GM18517 (cell line): ENCODE measurements around the gene KCNIP2.

Experiments used
- ATAC-seq: cut with Tn5 transposase; IDR thresholded peaks from one replicate; pipeline ENCODE4 v1.9.1; 2021; ENCODE audit warnings: mild to moderate bottlenecking, moderate library complexity; ENCODE audit not compliant: unreplicated experiment

KCNIP2 gene

GRCh38 chr10:101856626-101857025, 13.0 kb upstream of the KCNIP2 start:
- no peak for ATAC-seq

GRCh38 chr10:101851411-101852116, 8.0 kb upstream of the KCNIP2 start:
- ATAC-seq, result no peak

DNA sequence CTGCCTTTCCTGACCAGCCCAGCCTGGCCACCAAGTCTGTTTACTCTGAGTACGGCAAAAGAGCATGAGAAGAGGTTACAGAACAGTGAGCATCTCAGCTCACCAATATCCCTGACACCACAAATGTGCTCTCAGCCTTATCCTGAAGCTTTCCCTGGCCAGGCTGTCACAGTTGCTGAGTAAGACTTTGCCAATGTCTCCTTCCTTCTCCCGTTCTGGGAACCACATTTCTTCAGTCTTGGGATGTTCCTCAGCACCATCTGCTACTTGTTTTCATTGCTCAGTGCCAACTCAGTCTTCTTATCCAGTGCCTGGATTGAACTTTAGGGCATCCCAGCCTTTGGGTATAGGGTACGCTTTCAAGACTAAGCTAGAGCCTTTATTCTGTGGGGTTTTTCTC, 7.1 kb upstream of the KCNIP2 start:
- no peak for ATAC-seq

DNA sequence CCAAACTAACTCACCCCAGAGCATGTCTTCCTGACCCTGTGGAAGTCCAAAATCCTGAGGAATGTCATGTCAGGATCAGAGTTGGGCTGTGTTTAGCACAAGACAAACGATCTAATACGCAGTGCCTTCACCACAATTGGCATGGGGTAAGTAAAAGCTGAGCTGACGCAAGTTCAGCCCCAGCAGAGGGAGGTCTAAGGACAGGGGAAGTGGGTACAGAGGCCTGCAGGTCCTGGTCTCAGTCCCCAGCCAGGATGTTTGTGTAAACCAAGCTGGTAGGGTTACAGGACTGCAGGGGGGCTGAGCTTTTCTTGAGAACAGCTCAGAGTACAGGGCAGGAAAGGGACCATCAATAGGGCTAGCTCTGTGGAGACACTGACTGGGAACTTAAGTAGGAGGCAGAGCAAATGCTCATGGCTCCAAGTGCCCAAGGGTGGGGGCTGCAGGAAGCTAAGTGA, 5.3 kb upstream of the KCNIP2 start:
- no peak for ATAC-seq

DNA sequence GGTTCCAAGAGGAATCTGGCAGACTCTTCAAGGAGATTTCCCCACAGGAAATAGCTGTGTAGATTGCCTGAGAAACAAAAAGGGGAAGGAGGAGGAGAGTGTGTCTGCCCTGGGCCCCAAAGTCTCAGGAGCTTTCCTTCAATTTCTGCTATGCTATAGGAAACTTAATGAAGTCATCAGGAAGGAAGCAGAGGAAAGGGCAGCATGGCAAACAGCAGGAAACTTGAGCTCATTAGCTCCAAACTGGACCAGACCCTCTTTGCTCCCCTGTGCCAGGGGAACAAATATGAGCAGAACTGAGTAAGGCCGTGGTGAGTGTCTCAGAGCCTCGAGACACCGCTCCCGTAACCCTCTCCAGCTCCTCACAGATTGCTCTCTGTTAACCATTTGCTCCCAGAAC, 4.8 kb upstream of the KCNIP2 start:
- ATAC-seq, result no peak

GRCh38 chr10:101845893-101846292, 2.3 kb upstream of the KCNIP2 start:
- no peak for ATAC-seq

GRCh38 chr10:101841826-101842225, 1.8 kb downstream of the KCNIP2 start:
- ATAC-seq, result no peak

DNA sequence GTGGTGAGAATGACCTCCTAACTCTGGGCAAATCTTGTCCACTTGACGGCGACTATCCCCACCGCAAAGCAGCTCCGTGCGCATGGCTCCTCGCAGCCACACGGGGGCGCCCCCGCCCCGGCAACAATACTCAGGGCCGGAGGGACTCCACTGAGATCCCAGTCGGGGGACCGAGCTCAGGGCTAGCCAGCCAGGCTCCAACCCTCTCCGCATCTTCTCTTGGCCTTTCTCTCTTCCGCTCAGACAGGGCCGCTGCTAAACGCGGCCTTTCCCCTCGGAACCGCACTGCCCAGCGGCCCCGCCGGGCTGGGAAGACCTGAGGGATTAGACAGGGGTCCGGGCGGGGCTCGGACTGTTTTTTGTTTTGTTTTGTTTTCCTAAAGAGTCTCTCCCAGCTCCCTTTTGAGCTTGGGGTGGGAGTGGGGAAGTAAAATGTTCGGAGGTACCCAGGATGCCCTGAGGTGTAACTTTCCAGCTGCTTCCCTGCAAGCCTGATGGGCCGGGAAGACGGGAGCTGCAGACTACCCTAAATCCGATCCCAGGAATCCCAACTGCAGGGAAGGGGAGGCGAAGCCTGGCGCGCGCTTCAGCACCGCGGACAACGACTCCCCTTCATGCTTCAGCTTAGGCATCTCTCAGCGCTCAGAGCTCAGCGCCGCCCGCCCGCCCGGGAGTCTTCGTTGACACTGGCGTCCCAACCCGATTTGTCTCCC, 2.7 kb downstream of the KCNIP2 start:
- peak; percentile 63 for ATAC-seq

DNA sequence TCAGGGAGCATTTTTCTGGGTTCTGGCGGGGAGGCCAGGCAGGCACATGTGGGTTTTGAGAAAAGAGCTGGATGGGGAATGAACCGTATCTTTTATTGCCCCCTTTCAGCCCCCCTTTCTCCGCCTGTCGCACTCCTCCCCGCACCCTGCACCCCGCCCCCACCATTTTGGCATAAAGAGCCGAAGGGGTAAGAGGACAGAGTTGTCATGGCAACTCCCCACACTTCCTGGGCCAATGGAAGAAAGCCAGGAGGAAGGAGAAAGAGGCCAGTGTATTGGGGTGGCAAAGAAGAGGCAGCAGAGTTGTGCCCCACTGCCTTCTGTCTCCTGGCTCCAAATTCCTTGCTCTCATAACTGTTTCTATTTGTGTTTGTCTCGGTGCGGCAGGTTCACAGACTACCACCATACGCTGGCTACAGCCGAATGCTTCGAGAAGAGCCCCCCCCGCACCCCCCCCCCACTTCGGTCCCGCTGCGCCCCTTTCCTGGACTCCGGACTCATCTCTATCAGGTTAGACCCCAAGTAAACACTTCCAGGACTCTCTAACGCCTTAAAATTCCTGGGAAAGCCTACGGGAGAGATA, 3.4 kb downstream of the KCNIP2 start:
- no peak for ATAC-seq

DNA sequence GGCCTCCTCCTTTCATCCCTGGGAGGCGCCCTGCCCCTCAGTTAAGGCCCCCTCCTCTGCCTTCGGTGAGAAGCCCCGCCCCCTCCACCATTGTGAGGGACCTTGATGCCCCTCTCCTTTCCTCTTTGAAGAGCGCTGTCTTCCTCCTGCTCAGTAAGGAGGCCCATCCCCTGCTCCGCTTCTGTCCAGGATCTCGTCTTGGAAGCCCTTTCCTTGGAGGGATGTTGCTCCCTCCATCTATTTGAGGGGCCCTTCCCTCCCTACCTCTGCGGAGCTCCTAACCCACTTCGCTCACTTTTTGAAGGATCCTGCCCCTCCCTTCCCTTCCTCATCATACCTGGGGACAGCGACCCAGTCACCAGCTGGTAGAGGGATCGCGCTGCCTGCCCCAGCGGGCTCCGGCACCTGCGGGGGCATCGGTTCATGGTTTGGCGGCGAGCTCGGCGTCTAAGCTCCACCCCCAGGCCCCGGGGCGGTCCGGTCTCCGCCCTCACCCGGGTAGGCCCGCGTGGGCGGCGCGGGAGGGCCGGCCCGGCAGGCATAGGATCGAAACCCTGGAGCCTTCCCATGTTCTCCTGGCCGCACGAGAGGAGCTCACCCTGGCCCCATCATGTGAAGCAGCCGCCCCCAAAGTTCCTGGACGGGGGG, 4.1 kb downstream of the KCNIP2 start:
- no peak for ATAC-seq

DNA sequence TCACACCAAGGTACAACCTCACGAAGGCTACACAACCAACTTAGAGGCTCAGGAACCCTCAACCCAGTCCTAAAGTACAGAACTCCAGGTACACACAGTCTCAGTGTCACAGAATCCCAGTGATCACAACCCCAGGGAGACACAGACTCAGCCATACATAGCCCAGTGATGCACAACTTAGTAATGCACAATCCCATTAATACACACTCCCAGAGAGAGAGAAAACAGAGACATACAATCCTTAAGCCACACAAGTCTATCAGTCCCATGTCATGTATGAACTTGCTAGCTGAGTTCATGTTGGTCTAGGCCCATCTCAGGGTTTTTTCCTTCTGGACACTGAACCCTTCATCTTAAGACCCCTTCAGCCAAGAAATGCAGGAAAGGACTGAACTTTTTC, 4.6 kb downstream of the KCNIP2 start:
- ATAC-seq, result no peak

GRCh38 chr10:101838416-101838970, 5.1 kb downstream of the KCNIP2 start:
- ATAC-seq, result no peak

- no peak for ATAC-seq
Observed at GRCh38 chr10:101837748-101838147, 5.9 kb downstream of the KCNIP2 start.

DNA sequence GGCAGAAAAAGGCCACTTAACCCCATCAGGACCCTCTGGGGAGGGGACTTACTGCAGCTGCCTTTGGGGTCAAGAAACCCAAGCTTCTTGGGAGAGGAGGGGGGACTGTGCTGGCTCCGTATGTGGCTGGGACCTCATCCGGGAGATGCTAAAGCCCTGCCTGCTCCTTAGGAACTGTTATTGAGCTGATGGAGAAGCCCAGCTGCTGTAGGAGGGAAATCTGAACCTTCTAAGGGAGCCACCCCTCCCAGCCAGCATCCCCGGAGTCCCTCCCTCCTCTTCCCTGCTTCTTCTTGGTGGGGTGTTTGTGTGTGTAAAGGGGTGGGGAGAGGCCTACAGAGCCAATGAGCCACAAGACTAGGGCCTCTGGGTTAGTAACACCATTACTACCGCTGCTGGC, 8.2 kb downstream of the KCNIP2 start:
- no peak for ATAC-seq

GRCh38 chr10:101834341-101834740, 9.3 kb downstream of the KCNIP2 start:
- ATAC-seq, result no peak

- ATAC-seq, result no peak
Observed at GRCh38 chr10:101833466-101833865, 10.1 kb downstream of the KCNIP2 start.

GRCh38 chr10:101832325-101832771, 11.3 kb downstream of the KCNIP2 start:
- ATAC-seq, result no peak

DNA sequence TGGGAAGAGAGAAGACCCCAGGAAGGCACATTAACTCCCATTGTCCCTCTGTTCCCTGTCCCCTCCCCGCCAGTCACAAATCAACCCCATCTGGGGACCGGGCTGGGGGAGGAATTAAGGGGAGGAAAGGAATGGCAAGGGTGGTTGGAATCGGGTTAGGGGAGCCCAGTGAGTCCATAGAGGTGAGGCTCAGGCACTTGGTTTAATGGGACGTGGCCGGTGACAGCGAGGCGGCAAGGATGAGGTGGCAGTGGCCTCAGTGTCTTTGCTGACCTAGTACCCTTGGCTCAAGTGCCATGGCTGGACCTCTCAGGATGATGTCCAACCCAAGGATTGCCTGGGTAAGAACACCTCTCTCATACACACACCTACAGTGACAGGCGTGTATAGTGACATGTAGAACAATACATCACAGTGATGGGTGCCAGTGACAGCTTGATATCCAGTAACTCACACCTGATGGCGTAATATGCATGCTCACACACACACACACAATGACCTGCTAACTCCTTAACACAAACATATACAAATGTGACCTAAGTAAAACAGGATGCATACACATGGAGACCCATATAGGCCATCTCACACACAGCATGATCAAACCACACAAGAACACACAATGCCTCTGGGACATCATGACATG, 12.3 kb downstream of the KCNIP2 start:
- no peak for ATAC-seq

GRCh38 chr10:101830322-101831168, 13.1 kb downstream of the KCNIP2 start:
- peak; percentile 62 for ATAC-seq
